Dedifferentiated amniotic fluid mesenchymal stem cell (primary cell): ENCODE data around the gene C1QL1.

Source experiments
- DNase-seq: peaks from one replicate; pipeline ENCODE4 v3.0.0-alpha.2; 2016; ENCODE audit errors: extremely low spot score

C1QL1 gene

GRCh38 chr17:44914698-44915271, 53.3 kb downstream of the C1QL1 start:
- DNase-seq: no peak

DNA sequence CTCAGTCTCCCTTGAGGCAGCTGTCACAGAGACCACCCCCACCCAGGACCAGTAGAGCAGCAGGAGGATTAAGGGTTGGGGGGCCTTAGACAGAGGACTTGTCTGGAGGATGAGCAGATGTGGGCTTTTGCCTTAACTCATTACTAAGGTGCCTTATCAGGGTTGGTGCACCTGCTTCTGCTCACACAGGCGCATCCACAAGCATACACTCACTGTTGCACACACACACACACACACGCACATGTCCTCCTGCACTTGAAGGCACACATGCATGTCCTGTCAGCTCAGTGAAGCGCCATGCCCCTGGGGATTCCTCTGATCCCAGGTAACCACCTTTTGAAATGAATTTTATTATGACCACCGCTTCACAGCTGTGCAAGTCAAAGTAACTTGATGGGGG, 54.0 kb downstream of the C1QL1 start:
- no peak for DNase-seq

DNA sequence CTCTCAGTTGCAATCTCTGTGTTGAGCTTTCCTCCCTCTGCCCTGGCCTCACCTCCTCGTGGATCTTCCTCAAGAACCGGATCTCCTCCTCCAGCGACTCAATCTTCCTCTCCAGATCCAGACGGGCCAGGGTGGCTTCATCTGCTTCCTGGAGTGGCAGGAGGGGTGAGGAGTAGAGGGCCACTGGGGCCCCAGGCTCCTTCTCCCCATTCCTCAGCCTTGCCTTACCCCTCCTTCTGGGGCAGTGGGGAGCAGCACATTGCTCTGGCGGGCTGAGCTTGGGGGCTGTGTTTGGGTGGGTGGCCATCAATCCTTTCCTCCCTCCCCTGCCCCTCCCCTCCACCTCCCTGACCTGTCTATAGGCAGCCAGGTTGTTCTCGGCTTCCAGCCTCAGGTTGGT, 54.4 kb downstream of the C1QL1 start:
- DNase-seq: no peak

DNA sequence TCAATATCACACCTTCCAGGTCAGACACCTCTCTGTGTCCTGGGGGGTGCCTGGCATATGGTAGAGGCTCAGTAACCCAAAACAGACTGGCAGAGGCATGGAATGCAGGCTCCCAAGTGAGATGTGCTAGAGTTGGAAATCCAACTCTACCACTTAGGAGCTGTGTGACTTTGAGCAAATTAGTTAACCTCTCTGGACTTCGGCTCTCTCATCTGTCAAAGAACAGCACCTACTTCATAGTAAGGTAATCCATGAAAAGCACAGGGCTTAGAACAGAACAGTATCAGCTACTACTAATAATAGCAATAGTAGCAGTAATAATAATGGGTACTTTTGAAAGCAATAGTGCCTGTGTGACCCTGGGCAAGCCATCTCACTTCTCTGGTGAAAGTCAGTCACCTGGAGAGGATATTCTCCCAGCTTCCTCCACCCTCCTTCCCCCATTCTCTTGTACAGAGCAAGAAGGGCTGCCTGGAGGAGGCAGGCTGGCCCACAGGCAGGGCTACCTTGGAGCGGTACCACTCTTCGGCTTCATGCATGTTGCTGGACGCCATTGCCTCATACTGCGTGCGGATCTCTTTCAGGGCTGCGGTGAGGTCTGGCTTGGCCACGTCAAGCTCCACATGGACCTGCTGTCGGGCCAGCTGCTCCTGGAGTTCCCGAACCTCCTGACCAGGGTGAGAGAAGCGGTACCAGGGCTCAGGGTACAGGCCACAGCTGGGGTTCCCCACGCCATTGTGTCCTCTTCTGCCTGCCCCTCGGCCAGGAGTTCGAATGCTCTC, 55.1 kb downstream of the C1QL1 start:
- no peak for DNase-seq

GRCh38 chr17:44911133-44912001, 56.7 kb downstream of the C1QL1 start:
- DNase-seq: no peak

- DNase-seq: no peak
These were observed 57.6 kb downstream of the C1QL1 start for GRCh38 chr17:44910231-44911106.
